GM19328 (cell line): ENCODE results near the gene RIPK4.

ENCODE experiments used
- ATAC-seq: cut with Tn5 transposase; IDR thresholded peaks from one replicate; pipeline ENCODE4 v1.9.1; 2021; ENCODE audit warnings: mild to moderate bottlenecking, moderate library complexity; ENCODE audit not compliant: unreplicated experiment

RIPK4 gene

GRCh38 chr21:41769933-41770332 is 3.1 kb upstream of the RIPK4 start:
- no peak for ATAC-seq

GRCh38 chr21:41769521-41769920 is 2.7 kb upstream of the RIPK4 start:
- no peak for ATAC-seq

GRCh38 chr21:41769111-41769510 is 2.3 kb upstream of the RIPK4 start:
- ATAC-seq: no peak

GRCh38 chr21:41768437-41769042 is 1.7 kb upstream of the RIPK4 start:
- ATAC-seq: no peak

GRCh38 chr21:41767606-41768436 is 969 bp upstream of the RIPK4 start:
- no peak for ATAC-seq

- no peak for ATAC-seq
Measured at GRCh38 chr21:41765973-41766882, 624 bp downstream of the RIPK4 start.

- no peak for ATAC-seq
Measured at GRCh38 chr21:41765420-41765821, 1.4 kb downstream of the RIPK4 start.

GRCh38 chr21:41764558-41765419 is 2.1 kb downstream of the RIPK4 start:
- no peak for ATAC-seq

- ATAC-seq: no peak
Measured at GRCh38 chr21:41763996-41764395, 2.9 kb downstream of the RIPK4 start.

- ATAC-seq: no peak
Measured at GRCh38 chr21:41763398-41763931, 3.4 kb downstream of the RIPK4 start.

GRCh38 chr21:41762753-41763152 is 4.1 kb downstream of the RIPK4 start:
- ATAC-seq: no peak

- no peak for ATAC-seq
Measured at GRCh38 chr21:41761934-41762635, 4.8 kb downstream of the RIPK4 start.

GRCh38 chr21:41761211-41761933 is 5.5 kb downstream of the RIPK4 start:
- no peak for ATAC-seq

- no peak for ATAC-seq
Measured at GRCh38 chr21:41760411-41760810, 6.4 kb downstream of the RIPK4 start.

- no peak for ATAC-seq
Measured at GRCh38 chr21:41759926-41760325, 6.9 kb downstream of the RIPK4 start.

- ATAC-seq: no peak
Measured at GRCh38 chr21:41759214-41759840, 7.5 kb downstream of the RIPK4 start.

GRCh38 chr21:41758550-41758949 is 8.3 kb downstream of the RIPK4 start:
- ATAC-seq: no peak

GRCh38 chr21:41755934-41756773 is 10.7 kb downstream of the RIPK4 start:
- no peak for ATAC-seq
